HUES64 (cell line): ENCODE results near the gene KCNQ1OT1.

ENCODE experiments used
- H3K27ac ChIP-seq: 2 replicates; pipeline ENCODE4 v1.7.0; 2013; ENCODE audit warnings: low read depth, low read length, inconsistent platforms
- H3K27me3 ChIP-seq: 2 replicates; pipeline ENCODE4 v1.6.1; 2013; ENCODE audit warnings: mild to moderate bottlenecking, low read length; ENCODE audit not compliant: insufficient read depth
- H3K36me3 ChIP-seq: 2 replicates; pipeline ENCODE4 v1.6.1; 2013; ENCODE audit warnings: mild to moderate bottlenecking, low read length; ENCODE audit not compliant: insufficient read depth
- H3K4me1 ChIP-seq: 2 replicates; pipeline ENCODE4 v1.6.1; 2013; ENCODE audit warnings: mild to moderate bottlenecking, low read length, moderate library complexity; ENCODE audit not compliant: insufficient read depth
- H3K4me3 ChIP-seq: 2 replicates; pipeline ENCODE4 v1.5.1; 2013; ENCODE audit warnings: mild to moderate bottlenecking, low read length, moderate library complexity
- H3K9ac ChIP-seq: 2 replicates; pipeline ENCODE4 v1.6.1; 2013; ENCODE audit warnings: mild to moderate bottlenecking, low read depth, low read length
- H3K9me3 ChIP-seq: 2 replicates; pipeline ENCODE4 v1.6.1; 2013; ENCODE audit warnings: low read depth, low read length; ENCODE audit not compliant: insufficient read depth
- WGBS: fragments of 150-250, 120-280 bp; methylation state at CpG from one replicate; pipeline ENCODE4 v1.1.7; 2013; ENCODE audit warnings: missing lambda C conversion rate; 5-methylcytosine and 5-hydroxymethylcytosine counted together

Gene KCNQ1OT1

GRCh38 chr11:2725368-2726300, 25.8 kb upstream of the KCNQ1OT1 start:
- Histone ChIP-seq H3K9ac (no peak overlapping the region), H3K36me3 (no peaks in the 10 kb centered on the region), H3K4me3 (no peak overlapping the region), H3K27ac (no peak overlapping the region), H3K4me1 (peaks cover 4% of the 10 kb centered on the region), H3K27me3 (peaks cover 82% of the 10 kb centered on the region), H3K9me3 (0 out of 2 replicates have a peak, but pooled peaks cover 10% of the 10 kb centered on the region)
- WGBS: 89% methylated on average over 27 of the region's 27 CpGs

GRCh38 chr11:2724653-2725367, 25.0 kb upstream of the KCNQ1OT1 start:
- H3K4me1 ChIP-seq: peaks cover 12% of the 10 kb centered on the region
- H3K4me3 ChIP-seq: no peak overlapping the region
- no peak overlapping the region for H3K9ac ChIP-seq
- 0 out of 2 replicates have a peak, but pooled peaks cover 10% of the 10 kb centered on the region for H3K9me3 ChIP-seq
- no peak overlapping the region for H3K27ac ChIP-seq
- H3K27me3 ChIP-seq: peaks cover 88% of the 10 kb centered on the region
- no peaks in the 10 kb centered on the region for H3K36me3 ChIP-seq
- 88% methylated on average over 20 of the region's 20 CpGs for WGBS

- Histone ChIP-seq H3K4me1 (peaks cover 18% of the 10 kb centered on the region), H3K27ac (no peak overlapping the region), H3K9ac (no peak overlapping the region), H3K4me3 (no peak overlapping the region), H3K27me3 (peaks cover 90% of the 10 kb centered on the region), H3K36me3 (no peaks in the 10 kb centered on the region), H3K9me3 (0 out of 2 replicates have a peak, but pooled peaks cover 10% of the 10 kb centered on the region)
- WGBS: 90% methylated on average over 16 of the region's 16 CpGs
Observed at GRCh38 chr11:2724104-2724503, 24.3 kb upstream of the KCNQ1OT1 start.

- WGBS: 87% methylated on average over 15 of the region's 15 CpGs
- Histone ChIP-seq H3K4me1 (peaks cover 28% of the 10 kb centered on the region), H3K27me3 (peaks cover 97% of the 10 kb centered on the region), H3K4me3 (no peak overlapping the region), H3K9ac (no peak overlapping the region), H3K27ac (no peak overlapping the region), H3K9me3 (0 out of 2 replicates have a peak, but pooled peaks cover 10% of the 10 kb centered on the region), H3K36me3 (no peaks in the 10 kb centered on the region)
Observed at GRCh38 chr11:2722955-2723354, 23.2 kb upstream of the KCNQ1OT1 start.

- H3K4me1 ChIP-seq: peaks cover 30% of the 10 kb centered on the region
- no peaks in the 10 kb centered on the region for H3K36me3 ChIP-seq
- no peak overlapping the region for H3K27ac ChIP-seq
- H3K27me3 ChIP-seq: peaks cover 97% of the 10 kb centered on the region
- no peak overlapping the region for H3K9ac ChIP-seq
- WGBS: 24% methylated on average over 27 of the region's 27 CpGs
- H3K9me3 ChIP-seq: no peaks in the 10 kb centered on the region
- H3K4me3 ChIP-seq: no peak overlapping the region
Observed at GRCh38 chr11:2721210-2721916, 21.6 kb upstream of the KCNQ1OT1 start.

- H3K27ac ChIP-seq: no peak overlapping the region
- no peaks in the 10 kb centered on the region for H3K36me3 ChIP-seq
- no peak overlapping the region for H3K4me3 ChIP-seq
- H3K4me1 ChIP-seq: peaks cover 30% of the 10 kb centered on the region
- H3K9me3 ChIP-seq: no peaks in the 10 kb centered on the region
- 81% methylated on average over 17 of the region's 17 CpGs for WGBS
- H3K27me3 ChIP-seq: peaks cover 100% of the 10 kb centered on the region
- no peak overlapping the region for H3K9ac ChIP-seq
Observed at GRCh38 chr11:2719831-2720590, 20.2 kb upstream of the KCNQ1OT1 start.

- no peak overlapping the region for H3K27ac ChIP-seq
- H3K36me3 ChIP-seq: no peaks in the 10 kb centered on the region
- peaks cover 30% of the 10 kb centered on the region for H3K4me1 ChIP-seq
- H3K9me3 ChIP-seq: no peaks in the 10 kb centered on the region
- no peak overlapping the region for H3K9ac ChIP-seq
- WGBS: 35% methylated on average over 10 of the region's 11 CpGs
- H3K4me3 ChIP-seq: no peak overlapping the region
- H3K27me3 ChIP-seq: peaks cover 100% of the 10 kb centered on the region
Observed at GRCh38 chr11:2718817-2719438, 19.1 kb upstream of the KCNQ1OT1 start.

- Histone ChIP-seq H3K27me3 (peaks cover 99% of the 10 kb centered on the region), H3K4me3 (no peak overlapping the region), H3K4me1 (peaks cover 30% of the 10 kb centered on the region), H3K36me3 (no peaks in the 10 kb centered on the region), H3K9me3 (no peaks in the 10 kb centered on the region), H3K9ac (no peak overlapping the region), H3K27ac (no peak overlapping the region)
- WGBS: 86% methylated on average over 22 of the region's 22 CpGs
Observed at GRCh38 chr11:2717561-2718325, 17.9 kb upstream of the KCNQ1OT1 start.

- Histone ChIP-seq H3K27me3 (peaks cover 99% of the 10 kb centered on the region), H3K4me1 (peaks cover 30% of the 10 kb centered on the region), H3K27ac (no peak overlapping the region), H3K9me3 (no peaks in the 10 kb centered on the region), H3K36me3 (no peaks in the 10 kb centered on the region), H3K4me3 (no peak overlapping the region), H3K9ac (no peak overlapping the region)
- 94% methylated on average over 14 of the region's 14 CpGs for WGBS
Observed at GRCh38 chr11:2716376-2717095, 16.7 kb upstream of the KCNQ1OT1 start.
